ENCODE results near the gene FAM222B.
"Not testable (repeated sequence)": the region's sequence is repeated elsewhere in the genome, so short reads cannot be mapped to it uniquely, and the experiment has no call there.

The FAM222B gene, protein sequence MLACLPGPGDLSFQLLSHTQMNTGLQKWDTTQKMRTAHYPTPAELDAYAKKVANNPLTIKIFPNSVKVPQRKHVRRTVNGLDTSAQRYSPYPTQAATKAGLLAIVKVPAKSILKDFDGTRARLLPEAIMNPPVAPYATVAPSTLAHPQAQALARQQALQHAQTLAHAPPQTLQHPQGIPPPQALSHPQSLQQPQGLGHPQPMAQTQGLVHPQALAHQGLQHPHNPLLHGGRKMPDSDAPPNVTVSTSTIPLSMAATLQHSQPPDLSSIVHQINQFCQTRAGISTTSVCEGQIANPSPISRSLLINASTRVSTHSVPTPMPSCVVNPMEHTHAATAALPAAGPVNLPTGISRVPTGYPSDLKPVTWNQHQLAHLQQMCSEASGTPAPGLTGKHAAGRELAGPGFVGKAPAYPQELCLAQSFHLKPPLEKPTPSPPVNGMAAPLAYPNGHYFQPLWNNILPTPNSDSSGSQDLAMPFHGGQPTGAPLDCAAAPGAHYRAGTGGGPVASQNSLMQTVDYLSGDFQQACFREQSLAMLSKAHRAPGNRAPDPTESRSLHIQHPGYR

DNA sequence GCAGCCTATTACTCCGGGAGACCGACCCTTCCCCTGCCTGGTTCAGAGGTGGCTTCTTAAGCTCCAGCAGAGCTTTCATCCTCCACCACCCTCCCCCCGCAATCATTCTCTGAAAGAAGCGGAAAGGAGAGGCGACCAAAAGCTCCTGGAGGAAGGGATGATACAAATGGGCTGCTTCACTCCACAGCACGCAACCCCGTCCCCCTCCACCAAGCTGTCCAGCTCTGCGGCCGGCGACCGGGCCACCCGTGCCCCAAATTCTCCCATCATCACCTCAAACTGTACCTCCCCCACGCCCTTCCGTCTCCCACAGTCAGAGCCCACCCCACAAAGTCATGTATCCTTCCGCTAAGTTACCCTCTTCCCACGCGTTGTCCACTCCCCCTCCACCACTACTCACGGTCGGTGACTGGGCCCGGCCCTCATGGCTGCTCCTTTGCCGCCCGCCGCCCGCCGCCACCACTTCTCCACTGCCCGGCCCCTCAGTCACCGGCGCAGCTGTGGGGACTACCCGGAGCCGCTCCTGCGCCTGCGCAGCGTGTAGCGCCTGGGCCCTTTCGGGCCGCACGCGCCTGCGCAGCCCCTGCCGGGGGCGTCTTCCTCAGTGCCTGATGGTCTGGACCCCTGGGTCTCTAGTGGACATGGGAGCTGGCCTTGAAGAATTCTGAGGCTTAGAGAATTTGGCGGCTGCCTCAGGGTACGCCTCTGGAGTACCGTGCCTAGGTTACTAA is at the start of gene FAM222B:
FAM222B (minus strand) TSS at position 509 of the 731 bp plus-strand sequence. CDS start 76,123 bp downstream, outside the sequence.
- peak; percentile 69 to 83 (median 78) for DNase-seq (ENCODE audit: low read depth in 2 of 3, low spot score in 1 of 3)

DNA sequence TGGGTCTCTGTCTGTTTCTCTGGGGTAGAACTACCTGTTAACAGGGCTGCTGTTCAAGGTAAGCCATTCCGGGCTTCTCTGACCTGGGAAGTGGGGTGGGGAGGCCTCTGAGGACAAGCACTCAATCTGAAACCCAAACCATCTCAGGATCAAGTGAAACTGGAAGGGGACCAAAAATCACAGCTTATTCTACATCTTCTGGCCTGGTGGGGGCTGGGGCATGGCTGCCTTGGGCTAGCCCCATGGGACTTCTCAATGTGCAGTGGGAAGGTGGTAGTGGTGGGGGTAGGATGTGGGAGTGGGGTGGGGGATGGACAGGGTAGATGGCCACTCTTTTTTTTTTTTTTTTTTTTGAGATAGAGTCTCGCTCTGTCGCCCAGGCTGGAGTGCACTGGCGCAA is 49.4 kb upstream of the FAM222B start:
- DNase-seq (ENCODE audit: low read depth in 2 of 3, low spot score in 1 of 3), result no peak

DNA sequence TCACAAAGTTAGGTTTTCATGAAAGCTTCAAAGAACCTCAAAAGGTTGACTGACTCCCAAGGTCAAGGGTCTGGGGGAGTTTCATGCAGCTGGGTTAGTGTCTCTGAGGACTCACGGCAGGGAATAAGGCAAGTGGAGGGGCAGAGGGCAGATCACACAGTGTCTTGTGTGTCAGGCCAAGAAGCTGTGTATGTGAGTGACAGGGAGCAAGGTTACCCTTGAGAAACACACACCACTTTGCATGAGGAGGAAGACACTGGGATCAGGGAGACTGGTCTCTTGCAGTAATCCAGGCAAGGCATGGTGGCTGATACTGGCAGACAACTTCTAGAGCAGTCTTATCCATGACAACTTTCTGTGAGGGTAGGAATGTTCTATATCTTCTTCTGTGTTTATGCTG is 48.6 kb upstream of the FAM222B start:
- no peak for DNase-seq (ENCODE audit: low read depth in 2 of 3, low spot score in 1 of 3)

DNA sequence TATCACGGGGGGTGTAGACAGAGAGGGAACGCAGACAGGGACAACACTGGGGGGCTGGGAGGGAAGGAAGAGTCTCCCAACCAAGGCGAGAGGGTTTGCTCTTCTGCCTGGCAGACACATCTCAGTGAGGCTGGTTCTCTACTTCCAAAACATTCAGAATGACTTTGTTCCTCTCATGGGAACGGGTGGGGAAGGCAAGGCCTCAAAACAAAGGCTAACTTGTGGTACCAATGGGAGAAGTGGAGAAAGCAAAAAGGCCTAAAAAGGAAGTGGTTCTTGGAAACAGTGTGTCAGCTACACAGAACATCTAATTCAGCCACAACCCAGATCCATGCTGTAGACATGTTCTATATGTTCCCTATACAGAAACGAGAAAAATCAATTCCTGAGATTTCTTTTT is 47.4 kb upstream of the FAM222B start:
- no peak for DNase-seq (ENCODE audit: low read depth in 2 of 3, low spot score in 1 of 3)

DNA sequence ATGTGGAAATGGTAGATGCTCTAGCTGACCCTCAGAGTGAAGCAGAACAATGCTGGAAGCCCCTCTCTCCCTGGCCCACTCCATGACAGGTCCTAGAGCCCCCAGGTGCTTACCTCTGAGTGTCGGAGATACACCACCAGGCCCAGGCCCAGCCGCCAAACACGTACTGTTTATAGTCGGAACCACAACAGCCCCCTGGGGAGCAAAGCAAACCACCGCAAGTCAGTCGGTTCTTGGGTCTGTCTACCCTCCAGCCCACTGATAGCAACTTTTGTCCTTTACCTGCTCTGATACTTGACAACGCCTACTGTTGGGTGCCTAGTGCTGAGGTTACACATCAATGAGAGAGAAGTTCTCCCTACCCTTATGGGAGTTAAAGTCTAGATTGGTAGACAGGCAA is 46.2 kb upstream of the FAM222B start:
- DNase-seq (ENCODE audit: low read depth in 2 of 3, low spot score in 1 of 3), result no peak

DNA sequence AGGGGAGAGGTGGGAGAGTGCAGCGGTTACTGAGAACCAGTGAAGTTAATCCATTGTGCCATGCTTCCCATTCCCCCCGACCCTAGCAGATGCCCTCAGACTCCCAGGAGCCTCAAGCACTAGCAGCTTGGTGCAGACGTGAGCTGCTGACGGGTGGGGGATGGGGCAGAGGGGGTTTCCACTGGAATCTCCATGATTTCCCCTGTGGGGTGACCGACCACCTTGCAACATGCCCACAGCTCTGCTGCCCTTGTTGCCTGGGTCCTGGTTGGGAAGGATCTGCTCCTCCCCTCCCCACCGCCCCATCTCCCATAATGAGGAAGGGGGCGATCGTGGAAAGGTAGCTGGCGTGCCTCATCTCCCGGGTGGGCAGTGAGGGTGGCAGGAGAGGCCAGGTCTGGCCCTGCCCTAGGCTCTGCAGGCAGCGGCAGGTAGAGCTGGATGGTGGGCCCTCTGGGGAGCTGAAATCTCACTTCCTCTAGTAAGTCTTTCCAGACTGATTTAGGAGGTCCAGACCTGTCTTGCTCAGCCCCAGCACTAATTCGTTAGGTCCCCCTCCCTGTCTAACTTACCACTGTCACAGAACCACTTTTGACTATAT is 45.4 kb upstream of the FAM222B start:
- DNase-seq (ENCODE audit: low read depth in 2 of 3, low spot score in 1 of 3), result no peak

DNA sequence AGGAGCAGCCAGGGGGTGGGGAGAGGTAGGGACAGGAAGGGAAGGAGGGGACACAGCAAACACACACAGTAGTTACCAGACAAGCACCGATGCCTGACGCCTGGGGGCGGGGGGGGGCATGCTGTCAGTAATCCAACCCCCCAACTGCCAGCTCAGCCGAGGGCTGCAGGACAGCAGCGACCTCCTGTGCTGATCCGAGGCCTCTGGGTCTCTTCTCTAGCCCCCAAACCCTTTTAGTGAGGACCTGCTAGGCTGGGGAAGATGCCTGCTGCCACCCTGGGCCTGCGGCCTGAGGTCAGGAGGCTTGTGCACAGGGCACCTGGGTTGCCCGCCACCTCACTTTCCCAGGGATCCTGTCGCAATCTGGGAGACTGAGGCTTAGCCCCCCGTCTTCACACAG is 43.4 kb upstream of the FAM222B start:
- no peak for DNase-seq (ENCODE audit: low read depth in 2 of 3, low spot score in 1 of 3)

DNA sequence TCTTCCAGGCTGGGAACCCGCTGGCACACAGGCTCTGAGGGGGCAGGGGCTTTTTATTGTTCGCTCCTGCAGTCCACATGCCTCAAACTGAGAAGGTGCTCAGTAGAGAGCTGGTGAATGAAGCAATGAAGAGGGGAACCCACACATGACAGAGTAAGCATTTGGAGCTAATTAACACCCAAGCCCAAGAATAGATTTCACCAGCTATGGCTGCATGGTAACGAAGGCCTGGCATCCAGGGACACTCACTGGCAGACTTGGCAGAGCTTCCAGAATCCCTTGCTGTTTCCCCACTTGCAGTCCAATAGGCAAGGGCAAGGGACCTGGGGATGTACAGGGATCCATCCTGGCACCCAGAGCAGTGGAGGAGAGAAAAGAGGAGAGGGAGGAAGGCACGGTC is 42.8 kb upstream of the FAM222B start:
- no peak for DNase-seq (ENCODE audit: low read depth in 2 of 3, low spot score in 1 of 3)

DNA sequence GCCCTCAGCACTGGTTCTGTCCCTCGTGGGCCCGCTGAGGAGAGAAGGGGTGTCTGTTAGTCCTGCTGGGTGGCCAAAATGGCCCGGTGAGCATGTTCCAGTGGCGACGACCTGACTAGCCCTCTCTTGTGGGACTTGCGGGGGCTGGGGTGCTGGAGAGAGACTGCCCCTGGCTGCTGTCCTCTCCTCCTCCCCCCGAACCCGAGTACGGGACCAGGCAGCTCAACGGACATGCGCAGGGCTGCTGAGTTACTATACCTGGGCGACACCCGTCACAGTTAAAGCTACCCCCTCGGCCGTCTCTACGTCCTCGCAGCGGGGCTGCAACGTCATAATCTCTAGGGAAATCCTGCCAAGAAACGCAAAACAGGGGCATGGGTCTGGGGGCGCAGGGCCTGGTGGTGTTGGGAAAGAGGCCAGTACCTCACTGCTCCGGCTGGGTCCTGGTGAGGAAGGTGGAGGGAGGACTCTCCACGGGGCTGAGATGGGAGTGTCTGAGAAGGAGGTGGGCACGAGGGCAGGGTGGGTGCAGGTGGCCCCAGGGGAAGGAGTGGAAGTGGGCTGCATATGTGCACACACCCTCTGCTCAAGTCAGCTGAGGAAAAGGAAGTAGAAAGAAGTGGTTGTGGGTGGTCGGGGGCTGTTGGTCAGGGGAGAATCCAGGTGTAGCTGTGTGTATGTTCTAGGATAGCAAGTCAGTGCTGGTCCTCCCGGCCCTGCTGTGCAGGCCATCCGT is 41.5 kb upstream of the FAM222B start:
- DNase-seq (ENCODE audit: low read depth in 2 of 3, low spot score in 1 of 3), result no peak

DNA sequence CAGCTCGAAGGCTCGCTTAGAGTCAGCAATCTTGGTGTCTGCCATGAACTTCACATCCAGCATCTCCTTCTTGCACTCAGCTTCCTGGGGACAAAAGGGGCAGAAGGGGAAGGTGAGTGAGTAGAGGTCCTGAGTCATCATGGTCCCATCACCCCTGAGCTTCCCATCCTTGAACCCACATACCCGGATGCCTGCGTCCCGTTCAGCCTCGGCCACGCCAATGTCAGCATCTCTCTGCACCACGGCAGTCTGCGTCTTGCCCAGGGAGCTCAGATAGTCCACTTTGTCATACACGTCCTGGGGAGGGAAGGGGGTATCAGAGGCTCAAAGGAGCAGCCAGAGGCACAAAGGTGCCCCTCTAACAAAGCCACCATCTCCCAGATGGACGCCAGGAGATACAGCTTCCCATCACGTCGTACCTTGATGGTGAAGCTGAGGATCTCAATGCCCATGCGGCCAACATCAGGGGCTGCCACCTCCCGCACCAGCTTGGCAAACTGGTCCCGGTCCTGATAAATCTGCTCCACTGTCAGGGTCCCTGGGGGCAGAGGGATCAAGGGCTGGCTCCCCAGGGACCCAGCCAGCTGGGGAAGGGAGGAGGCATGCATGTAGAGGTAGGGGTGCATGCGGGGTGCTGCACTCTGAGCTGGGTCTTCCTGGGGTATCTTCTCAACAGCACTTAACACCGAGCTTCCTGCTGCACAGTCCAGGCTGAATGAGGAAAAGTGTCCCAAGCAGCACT is 39.7 kb upstream of the FAM222B start:
- DNase-seq (ENCODE audit: low read depth in 2 of 3, low spot score in 1 of 3), result no peak

DNA sequence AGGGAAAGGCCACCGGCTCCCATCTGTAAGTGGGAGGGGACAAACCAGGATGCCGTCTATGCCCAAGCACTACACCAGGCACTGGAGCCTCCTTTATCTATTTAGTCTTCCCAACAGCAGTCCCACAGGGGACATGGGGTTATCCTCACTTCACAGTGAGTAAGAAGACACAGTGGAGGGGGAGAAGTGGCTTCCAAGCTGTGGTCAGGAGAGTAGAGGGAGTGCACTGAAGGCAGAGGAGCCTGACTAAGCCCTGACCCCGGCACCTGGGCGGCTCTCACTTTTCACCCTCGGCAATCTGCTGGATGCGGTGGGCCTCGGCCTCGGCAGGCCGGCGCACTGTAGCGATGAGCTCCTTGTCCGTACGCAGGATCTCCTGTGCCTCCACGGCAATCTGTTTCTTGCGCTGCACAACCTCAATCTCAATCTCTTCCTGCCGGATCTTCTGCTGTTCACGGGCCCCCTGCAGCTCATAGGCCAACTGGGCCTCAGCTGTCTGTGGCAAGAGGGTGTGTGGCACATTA is 39.0 kb upstream of the FAM222B start:
- no peak for DNase-seq (ENCODE audit: low read depth in 2 of 3, low spot score in 1 of 3)

DNA sequence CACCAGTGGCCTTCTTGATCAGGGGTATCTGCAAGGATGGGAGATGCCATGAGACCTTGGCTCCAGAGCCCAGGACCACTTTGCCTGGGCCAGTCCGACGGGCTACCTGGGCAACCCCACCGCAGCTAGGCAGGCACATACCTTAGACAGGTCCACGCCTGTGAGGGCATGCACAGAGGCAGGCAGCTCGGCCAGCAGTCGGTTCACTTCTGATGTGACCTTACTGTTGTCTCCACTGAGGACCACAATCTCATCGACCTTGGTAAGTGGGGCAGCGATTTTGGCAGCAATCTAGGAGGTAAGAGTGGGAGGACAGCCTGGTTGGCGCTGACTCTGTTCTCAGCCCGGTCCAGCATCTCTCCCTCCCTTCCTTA is 38.0 kb upstream of the FAM222B start:
- no peak for DNase-seq (ENCODE audit: low read depth in 2 of 3, low spot score in 1 of 3)

DNA sequence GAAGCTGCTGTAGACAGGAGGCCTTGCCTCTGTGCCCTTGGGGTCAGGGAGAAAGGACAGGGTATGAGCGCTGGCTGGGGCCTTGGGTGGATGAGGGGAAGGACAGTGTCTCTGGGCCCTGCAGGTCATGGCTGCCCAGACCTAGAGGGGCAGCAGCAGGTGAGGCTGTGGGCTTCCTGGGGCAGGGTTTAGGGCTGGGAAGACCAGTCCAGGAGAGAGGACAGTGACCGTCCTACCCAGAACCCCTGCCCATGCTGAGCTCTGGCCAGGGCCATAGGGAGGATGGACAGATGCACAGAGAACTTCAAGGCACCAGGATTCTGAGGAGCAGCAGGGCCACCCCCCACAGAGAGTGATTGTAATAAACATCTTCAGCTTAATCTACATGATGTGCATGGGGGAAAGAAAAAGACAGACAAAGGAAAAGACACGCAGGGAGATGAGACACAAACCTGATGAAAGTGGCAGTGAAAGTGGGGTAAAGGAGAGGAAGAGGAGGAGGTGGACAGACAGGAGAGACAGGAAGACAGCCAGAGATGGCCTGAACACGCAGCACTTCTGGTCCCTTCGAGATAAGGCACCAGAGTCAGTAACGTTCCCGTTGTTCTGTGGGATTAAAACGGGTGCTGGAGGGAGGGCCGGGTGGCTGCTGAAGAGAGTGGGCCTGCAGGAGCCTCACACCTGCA is 37.4 kb upstream of the FAM222B start:
- DNase-seq (ENCODE audit: low read depth in 2 of 3, low spot score in 1 of 3), result no peak

DNA sequence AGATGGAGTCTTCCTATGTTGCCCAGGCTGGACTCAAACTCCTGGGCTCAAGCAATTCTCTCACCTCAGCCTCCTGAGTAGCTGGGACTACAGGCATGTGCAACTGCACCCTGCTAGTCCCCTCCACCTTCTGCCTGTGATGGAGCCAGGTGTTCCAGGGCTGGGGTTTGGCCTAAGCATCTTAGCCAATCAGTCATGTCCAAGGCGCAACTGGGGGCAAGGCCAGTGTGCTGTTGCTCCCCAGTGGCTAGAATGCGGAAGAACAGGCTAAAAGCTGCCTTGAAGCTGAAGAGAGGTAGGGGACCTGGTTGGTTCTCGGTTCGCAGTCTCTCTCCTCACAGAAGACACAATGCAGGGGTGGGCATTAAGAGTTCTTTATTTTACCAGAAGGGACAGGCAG is 36.4 kb upstream of the FAM222B start:
- no peak for DNase-seq (ENCODE audit: low read depth in 2 of 3, low spot score in 1 of 3)

DNA sequence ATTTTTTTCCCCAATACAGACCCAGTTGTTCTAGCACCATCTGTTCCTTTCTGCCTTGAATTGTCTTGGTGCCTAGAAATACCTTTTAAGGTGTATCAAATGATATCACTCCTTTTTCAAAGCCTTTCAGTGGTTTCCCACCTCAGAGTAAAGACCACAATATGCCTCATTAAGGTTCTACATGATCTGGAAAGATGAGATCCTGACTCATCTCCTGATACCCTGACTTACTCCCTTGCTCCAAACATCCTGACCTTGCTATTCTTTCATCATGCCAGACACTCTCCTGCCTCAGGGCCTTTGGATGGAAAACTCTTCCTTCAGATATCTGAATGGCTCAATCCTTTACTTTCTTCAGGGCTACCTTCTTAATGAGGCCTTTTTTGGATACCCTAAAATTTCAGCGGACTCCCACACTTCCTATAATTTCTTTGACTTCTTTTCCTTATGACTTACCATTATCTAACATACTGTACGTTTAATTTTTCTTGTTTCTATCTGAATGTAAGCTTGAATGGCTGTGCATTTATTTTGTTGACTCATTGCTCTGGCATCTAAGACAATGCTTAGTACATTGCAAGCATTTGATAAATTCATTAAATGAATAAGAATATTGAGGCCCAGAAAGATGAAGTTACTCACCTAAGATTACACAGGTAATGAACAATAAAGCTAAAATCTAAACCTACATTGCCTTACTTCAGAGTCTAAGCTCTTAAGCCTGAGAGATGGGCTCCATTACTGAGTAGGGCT is 35.7 kb upstream of the FAM222B start:
- DNase-seq (ENCODE audit: low read depth in 2 of 3, low spot score in 1 of 3), result no peak

DNA sequence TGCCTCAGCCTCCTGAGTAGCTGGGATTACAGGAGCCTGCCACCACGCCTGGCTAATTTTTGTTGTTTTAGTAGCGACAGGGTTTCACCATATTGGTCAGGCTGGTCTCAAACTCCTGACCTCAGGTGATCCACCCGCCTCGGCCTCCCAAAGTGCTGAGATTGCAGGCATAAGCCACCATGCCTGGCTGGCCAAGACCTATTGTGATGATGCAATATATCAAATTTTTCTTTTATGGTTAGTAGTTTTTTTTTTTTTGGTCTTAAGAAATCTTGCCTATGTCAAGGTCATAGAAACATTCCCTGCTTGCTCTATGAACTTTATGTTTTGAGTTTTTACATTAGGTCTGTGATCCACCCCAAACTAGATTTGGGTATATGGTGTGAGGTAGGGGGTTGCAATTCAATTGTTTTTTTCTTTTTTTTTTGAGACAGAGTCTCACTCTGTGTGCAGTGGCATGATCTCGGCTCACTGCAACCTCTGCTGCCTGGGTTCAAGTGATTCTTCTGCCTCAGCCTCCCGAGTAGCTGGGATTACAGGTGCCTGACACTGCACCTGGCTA is 34.6 kb upstream of the FAM222B start:
- DNase-seq (ENCODE audit: low read depth in 2 of 3, low spot score in 1 of 3), result not testable (repeated sequence)

DNA sequence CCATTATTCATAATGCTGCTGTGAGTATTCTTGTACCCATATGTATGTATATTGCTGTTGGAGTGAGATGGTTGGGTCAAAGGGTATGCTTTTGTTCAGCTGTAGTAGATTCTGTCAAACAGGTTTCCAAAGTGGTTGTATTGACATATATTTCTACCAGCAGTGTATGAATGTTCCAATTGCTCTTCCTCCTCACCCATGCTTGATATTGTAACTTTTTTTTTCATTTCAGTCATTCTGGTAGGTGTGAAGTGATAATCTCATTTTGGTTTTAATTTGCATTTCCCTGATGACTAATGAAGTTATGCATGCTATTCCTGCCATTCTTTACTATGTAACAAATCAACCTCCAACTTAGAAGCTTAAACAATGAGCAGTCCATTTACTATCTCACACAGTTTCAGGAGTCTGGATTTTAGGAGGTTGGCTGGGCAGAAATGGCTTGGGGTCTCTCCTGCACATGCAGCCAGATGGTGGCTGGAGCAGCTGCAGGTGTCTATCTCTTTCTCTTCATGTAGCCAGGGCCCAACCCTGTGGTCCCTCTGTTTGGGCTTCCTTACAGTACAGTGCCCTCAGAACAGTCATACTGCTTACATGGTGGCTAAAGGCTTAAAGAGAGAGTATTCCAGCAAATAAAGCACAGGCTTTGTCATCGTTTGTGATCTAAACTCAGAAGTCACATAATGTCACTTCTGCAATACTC is 33.4 kb upstream of the FAM222B start:
- peak in 1 of 3 donors; percentile 9 for DNase-seq (ENCODE audit: low read depth in 2 of 3, low spot score in 1 of 3)

DNA sequence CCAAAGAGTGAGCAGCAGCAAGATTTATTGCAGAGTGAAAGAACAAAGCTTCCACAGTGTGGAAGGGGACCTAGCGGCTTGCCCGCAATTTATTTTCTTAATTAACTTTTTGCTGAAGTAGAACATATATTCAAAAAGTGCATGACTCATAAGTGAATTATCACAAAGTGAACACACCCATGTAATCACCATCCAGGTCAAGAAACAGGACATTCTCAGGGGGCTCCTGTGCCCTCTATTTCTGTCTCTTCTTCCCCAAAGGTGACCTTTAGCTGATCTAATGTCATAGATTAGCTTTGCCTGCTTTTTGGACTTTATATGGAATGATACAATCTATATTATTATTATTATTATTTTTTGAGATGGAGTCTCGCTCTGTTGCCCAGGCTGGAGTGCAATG is 32.2 kb upstream of the FAM222B start:
- no peak for DNase-seq (ENCODE audit: low read depth in 2 of 3, low spot score in 1 of 3)

Data from stimulated activated CD4-positive, alpha-beta T cell treated with anti-CD3 and anti-CD28 coated beads, Interleukin-12 subunit alpha, Interleukin-12 subunit beta, amount 100 ng/mL, for 48 hours (primary cell).